SJSA1 (cell line): ENCODE data around the gene BCL2. TPM values are rescaled to one million over a fixed set of nuclear protein-coding genes. Genes with fewer than 3 reads are reported as not detected.

Experiments
- DNase-seq, 2 experiments: peaks; one replicate each; pipeline ENCODE4 v3.0.0-alpha.2; 2015 to 2020; ENCODE audit warnings: low spot score in 2 of 2, low read depth in 1 of 2
- H3K27ac ChIP-seq: fragments of 250-450 bp; sonication (Bioruptor Pico); 2 replicates; pipeline ENCODE4 v1.5.1; 2020; ENCODE audit warnings: mild to moderate bottlenecking, moderate library complexity
- H3K27me3 ChIP-seq: fragments of 250-450 bp; sonication (Bioruptor Pico); replicated peaks from 2 replicates; pipeline ENCODE4 v1.5.1; 2020; ENCODE audit warnings: mild to moderate bottlenecking, moderate library complexity
- H3K36me3 ChIP-seq: fragments of 250-450 bp; sonication (Bioruptor Pico); 2 replicates; pipeline ENCODE4 v1.5.1; 2020; ENCODE audit warnings: mild to moderate bottlenecking
- H3K4me1 ChIP-seq: fragments of 250-450 bp; sonication (Bioruptor Pico); replicated peaks from 2 replicates; pipeline ENCODE4 v1.6.1; 2021; ENCODE audit warnings: mild to moderate bottlenecking
- H3K4me3 ChIP-seq: fragments of 250-450 bp; sonication (Bioruptor Pico); 2 replicates; pipeline ENCODE4 v1.5.1; 2020; ENCODE audit warnings: mild to moderate bottlenecking
- H3K9me3 ChIP-seq: fragments of 250-450 bp; sonication (Bioruptor Pico); replicated peaks from 2 replicates; pipeline ENCODE4 v1.5.1; 2020; ENCODE audit warnings: mild to moderate bottlenecking
- total RNA-seq: library from RNA; depleted of rRNA; stranded (reverse); fragments of >200 nt; shearing (Covaris generic); gene quantifications from 2 replicates; pipeline ENCODE4 v1.2.3, GENCODE V29; 2014

Gene BCL2
- total RNA-seq, 1 experiment from 2014 or later = 7.8 TPM

DNA sequence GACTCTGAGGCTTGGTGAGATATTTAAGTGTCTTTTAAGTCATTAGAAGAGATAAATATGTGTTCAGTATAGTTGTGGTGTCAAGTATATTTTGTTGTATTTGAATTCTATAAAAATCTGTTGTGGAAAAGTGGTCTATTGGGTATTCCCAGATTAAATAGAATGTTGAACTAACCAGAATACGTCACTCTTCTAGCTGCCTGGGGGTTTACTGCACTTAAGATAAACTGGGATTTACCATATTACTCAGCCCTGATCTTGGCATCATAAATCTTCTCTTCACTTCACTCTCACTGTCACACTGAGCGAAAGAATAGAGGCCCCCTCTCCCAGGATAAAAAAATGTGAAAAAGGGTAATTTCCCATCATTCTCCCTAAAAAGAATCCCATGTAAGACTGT, 129.8 kb downstream of the BCL2 start:
- no peaks in the 10 kb centered on the region for H3K9me3 ChIP-seq
- peaks cover 21% of the 10 kb centered on the region for H3K4me1 ChIP-seq
- H3K27ac ChIP-seq = no peak overlapping the region
- no peaks in the 10 kb centered on the region for H3K36me3 ChIP-seq
- no peak overlapping the region for H3K4me3 ChIP-seq
- no peaks in the 10 kb centered on the region for H3K27me3 ChIP-seq
- DNase-seq = no peak

DNA sequence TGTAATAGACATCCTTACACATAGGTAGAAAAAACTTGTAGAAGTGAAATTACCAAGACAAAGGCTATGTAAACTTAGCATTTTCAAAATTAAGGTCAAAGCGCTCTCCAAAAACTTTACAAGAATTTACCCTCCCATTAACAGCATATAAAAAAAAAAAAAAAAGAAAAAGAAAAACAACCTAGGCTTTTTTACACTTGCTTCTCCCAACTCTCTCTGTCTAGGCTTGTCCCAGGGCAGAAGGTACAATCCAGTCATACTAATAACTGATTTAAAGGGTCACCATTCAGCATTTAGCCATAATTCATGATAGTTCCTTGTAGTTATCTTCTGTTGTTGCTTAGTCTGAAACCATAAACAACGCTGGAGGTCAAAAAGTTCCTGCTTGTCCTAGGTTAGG, 130.5 kb downstream of the BCL2 start:
- no peak overlapping the region for H3K4me3 ChIP-seq
- H3K27ac ChIP-seq = no peak overlapping the region
- H3K36me3 ChIP-seq = no peaks in the 10 kb centered on the region
- DNase-seq = no peak
- H3K27me3 ChIP-seq = no peaks in the 10 kb centered on the region
- no peaks in the 10 kb centered on the region for H3K9me3 ChIP-seq
- H3K4me1 ChIP-seq = peaks cover 21% of the 10 kb centered on the region

DNA sequence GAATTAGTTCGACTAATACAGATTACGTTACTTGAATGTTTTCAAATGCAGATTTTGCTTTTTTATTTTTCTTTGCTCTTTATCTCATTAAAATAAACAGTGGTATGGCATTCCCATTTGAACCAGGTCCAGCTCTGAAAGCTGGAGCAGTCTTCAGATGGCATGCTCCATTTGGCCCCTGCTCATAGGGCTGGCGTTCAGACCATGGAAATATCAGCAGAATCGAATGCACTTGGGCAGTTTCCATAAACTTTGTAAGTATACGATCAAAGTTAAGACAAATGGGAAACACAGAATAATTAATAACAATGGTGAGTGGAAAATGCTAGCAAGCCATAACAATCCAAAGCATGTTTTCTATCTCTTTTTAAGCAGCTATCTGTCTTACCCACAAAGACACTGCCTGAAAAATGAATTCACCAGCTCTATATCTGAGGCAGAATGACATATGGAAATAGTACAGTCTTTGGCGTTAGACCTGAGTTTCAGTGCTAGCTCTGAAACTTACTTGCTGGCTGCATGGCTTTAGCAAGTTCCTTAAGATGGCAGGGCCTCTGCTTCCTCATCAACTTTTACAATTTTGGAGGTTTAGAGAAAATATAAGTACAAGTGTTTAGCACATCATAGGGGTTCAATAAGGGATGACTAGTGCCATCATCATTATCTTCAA, 131.6 kb downstream of the BCL2 start:
- no peaks in the 10 kb centered on the region for H3K9me3 ChIP-seq
- H3K27ac ChIP-seq = no peak overlapping the region
- DNase-seq = no peak
- H3K4me3 ChIP-seq = no peak overlapping the region
- H3K27me3 ChIP-seq = no peaks in the 10 kb centered on the region
- H3K36me3 ChIP-seq = no peaks in the 10 kb centered on the region
- H3K4me1 ChIP-seq = peaks cover 21% of the 10 kb centered on the region

DNA sequence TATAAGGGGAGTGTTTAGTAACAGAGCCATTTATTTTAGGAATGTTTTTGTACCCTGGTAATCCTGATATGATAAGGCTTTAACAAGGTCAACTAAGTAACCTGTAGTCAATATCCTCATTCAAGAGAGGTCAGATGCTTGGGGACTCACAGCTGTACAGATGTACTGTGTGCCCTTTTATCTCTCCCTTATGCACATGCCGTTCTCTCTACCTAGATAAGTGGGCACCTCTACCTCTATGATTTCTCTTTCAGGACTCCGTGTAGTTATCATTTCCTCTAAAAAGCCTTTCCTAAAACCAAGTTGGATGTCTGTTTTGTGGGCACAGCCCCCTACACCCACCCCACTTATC, 132.4 kb downstream of the BCL2 start:
- no peak overlapping the region for H3K27ac ChIP-seq
- no peak overlapping the region for H3K4me3 ChIP-seq
- H3K9me3 ChIP-seq = no peaks in the 10 kb centered on the region
- DNase-seq = no peak
- peaks cover 21% of the 10 kb centered on the region for H3K4me1 ChIP-seq
- H3K27me3 ChIP-seq = no peaks in the 10 kb centered on the region
- H3K36me3 ChIP-seq = no peaks in the 10 kb centered on the region

- H3K9me3 ChIP-seq = no peaks in the 10 kb centered on the region
- peaks cover 21% of the 10 kb centered on the region for H3K4me1 ChIP-seq
- H3K27me3 ChIP-seq = no peaks in the 10 kb centered on the region
- no peaks in the 10 kb centered on the region for H3K36me3 ChIP-seq
- no peak overlapping the region for H3K4me3 ChIP-seq
- no peak overlapping the region for H3K27ac ChIP-seq
- peak in 1 of 2 experiments; percentile 27 for DNase-seq
These were observed 132.9 kb downstream of the BCL2 start for GRCh38 chr18:63186520-63187222.

- no peaks in the 10 kb centered on the region for H3K9me3 ChIP-seq
- H3K4me3 ChIP-seq = no peak overlapping the region
- no peaks in the 10 kb centered on the region for H3K27me3 ChIP-seq
- H3K36me3 ChIP-seq = no peaks in the 10 kb centered on the region
- H3K4me1 ChIP-seq = peaks cover 21% of the 10 kb centered on the region
- H3K27ac ChIP-seq = no peak overlapping the region
- DNase-seq = no peak
These were observed 133.6 kb downstream of the BCL2 start for GRCh38 chr18:63185984-63186383.

DNA sequence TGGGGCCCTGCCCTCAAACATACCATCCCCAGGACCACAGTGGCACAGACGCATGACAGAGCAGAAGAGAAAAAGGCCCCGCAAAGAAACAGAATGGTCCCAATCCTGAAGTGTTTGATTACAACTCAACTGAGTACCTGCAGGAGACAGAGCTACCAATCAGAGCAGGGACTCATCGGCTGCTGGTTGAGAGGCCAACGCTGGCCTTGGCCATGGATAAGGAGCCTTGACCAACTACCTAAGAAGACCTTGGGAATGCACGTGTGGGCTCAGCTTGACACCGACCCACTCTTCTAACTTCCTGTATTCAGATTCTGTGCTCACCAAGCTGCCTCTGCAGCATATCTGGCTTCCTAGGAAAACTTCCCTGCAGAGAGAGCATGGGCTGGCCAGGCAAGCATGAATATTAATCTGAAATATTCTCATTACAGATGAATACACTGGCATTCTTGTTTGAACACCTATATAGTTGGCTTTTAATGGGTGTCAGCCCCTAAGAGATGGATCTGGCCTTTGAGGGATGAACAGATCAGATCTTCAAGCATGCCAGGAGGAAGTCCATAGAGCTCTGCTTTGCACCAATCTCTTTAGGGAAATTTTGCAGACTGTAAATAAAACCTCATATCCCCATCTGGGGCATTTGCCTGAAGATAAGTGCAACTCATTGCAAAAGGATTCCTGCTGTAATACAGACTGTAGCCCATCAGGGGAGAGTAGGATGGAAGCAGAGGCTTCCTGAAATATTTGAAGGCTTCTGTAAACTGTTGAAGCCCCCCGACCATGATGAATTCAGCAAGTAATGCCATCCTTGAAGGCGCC, 135.4 kb downstream of the BCL2 start:
- H3K4me1 ChIP-seq = peaks cover 21% of the 10 kb centered on the region
- no peak for DNase-seq
- no peaks in the 10 kb centered on the region for H3K27me3 ChIP-seq
- no peaks in the 10 kb centered on the region for H3K9me3 ChIP-seq
- no peaks in the 10 kb centered on the region for H3K36me3 ChIP-seq
- H3K27ac ChIP-seq = no peak overlapping the region
- H3K4me3 ChIP-seq = no peak overlapping the region

GRCh38 chr18:63183378-63183777, 136.2 kb downstream of the BCL2 start:
- Histone ChIP-seq H3K4me1 (peaks cover 21% of the 10 kb centered on the region), H3K27ac (no peak overlapping the region), H3K9me3 (no peaks in the 10 kb centered on the region), H3K27me3 (no peaks in the 10 kb centered on the region), H3K36me3 (no peaks in the 10 kb centered on the region), H3K4me3 (no peak overlapping the region)
- DNase-seq = no peak

GRCh38 chr18:63182861-63183260, 136.7 kb downstream of the BCL2 start:
- no peaks in the 10 kb centered on the region for H3K36me3 ChIP-seq
- no peak for DNase-seq
- H3K4me1 ChIP-seq = peaks cover 21% of the 10 kb centered on the region
- no peak overlapping the region for H3K4me3 ChIP-seq
- no peaks in the 10 kb centered on the region for H3K9me3 ChIP-seq
- H3K27me3 ChIP-seq = no peaks in the 10 kb centered on the region
- no peak overlapping the region for H3K27ac ChIP-seq

DNA sequence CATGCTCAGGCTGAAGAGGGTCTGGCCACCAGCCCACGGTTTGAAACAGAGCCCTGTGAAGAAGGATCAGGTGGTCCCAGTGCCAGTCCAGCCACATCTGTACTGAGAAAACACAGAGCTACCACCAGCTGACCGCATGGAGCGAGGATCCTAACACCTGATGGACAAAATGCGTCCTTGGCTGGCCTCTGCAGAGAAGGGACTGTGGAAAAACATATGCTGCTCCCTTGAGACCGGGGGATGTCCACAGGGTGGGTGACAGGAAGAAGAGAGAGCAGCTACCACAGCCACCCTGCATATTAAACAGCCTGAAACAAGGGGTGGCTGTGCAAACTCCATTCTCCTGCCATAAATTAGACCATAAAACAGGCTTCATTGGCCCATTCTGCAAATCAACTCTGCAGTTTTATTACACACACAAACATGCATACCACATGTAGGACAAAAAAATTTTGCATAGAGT, 137.2 kb downstream of the BCL2 start:
- H3K36me3 ChIP-seq = no peaks in the 10 kb centered on the region

DNA sequence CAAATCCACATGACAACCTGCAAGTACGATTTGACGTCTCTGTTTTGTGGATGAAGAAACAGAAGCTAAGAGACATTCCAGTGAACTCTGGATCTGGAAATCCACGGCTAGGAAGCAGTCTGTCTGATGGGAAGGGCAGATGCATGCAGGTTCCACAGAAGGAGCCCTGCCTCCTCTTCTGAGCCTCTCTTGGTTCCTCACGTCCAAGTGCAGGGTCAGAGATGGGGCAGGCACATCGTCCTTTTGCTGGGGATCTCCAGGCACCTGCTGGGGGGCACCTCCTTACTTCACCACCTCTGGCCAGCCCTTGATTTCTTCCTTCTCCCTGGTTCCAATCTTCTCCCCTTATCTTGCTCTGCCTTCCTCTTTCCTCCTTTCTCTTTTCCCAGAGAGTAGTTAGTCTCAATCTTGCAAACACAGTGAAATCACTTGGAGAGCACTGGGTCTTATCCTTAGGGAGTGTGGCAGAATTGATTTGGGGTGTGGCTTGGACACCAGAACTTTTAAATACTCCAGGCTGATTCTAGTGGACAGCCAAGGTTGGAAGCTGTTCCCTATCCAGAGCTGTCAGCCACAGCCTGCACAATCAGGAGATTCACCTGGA, 137.8 kb downstream of the BCL2 start:
- Histone ChIP-seq H3K27ac (no peak overlapping the region), H3K4me1 (peaks cover 13% of the 10 kb centered on the region), H3K27me3 (no peaks in the 10 kb centered on the region), H3K4me3 (no peak overlapping the region), H3K36me3 (no peaks in the 10 kb centered on the region), H3K9me3 (no peaks in the 10 kb centered on the region)
- no peak for DNase-seq

More for the DNA sequence above, 137.2 kb downstream of the BCL2 start:
- Histone ChIP-seq H3K27ac (no peak overlapping the region), H3K27me3 (no peaks in the 10 kb centered on the region), H3K4me3 (no peak overlapping the region), H3K4me1 (peaks cover 18% of the 10 kb centered on the region), H3K9me3 (no peaks in the 10 kb centered on the region)
- DNase-seq = no peak

DNA sequence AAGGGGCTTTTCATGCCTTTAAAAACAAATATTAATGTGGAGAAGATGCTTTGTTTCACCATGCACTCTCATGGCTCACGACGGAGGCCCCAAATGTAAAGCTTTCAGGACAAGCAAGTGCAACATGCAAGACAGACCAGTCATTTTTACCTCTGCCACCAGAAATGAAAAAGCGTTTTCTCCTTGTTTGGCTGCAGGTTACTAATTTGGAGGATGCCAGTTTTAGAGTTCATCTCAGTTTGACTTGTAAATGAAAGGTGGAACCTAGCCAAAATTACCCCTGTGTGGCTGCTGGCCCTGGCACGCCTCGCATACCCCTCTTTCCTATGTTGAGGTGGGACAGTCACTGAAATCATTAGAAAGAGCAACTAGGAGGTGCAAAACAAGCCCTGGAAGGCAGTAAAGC, 138.6 kb downstream of the BCL2 start:
- Histone ChIP-seq H3K36me3 (no peaks in the 10 kb centered on the region), H3K9me3 (no peaks in the 10 kb centered on the region), H3K27ac (no peak overlapping the region), H3K27me3 (no peaks in the 10 kb centered on the region), H3K4me1 (peaks cover 4% of the 10 kb centered on the region; the same call in 1 of the 2 replicates), H3K4me3 (no peak overlapping the region)
- no peak for DNase-seq

GRCh38 chr18:63180321-63180720, 139.2 kb downstream of the BCL2 start:
- H3K36me3 ChIP-seq = no peaks in the 10 kb centered on the region

More at GRCh38 chr18:63180321-63180720, 139.2 kb downstream of the BCL2 start:
- H3K4me1 ChIP-seq = no peaks in the 10 kb centered on the region; the same call in 1 of the 2 replicates
- no peaks in the 10 kb centered on the region for H3K27me3 ChIP-seq
- no peaks in the 10 kb centered on the region for H3K9me3 ChIP-seq
- H3K4me3 ChIP-seq = no peak overlapping the region
- H3K27ac ChIP-seq = no peak overlapping the region
- DNase-seq = no peak
